RWPE2 (cell line): ENCODE data around the gene RAB3A.

Source experiments
- ATAC-seq: fragments of 200-7000 bp; cut with Tn5 transposase; 3 replicates; pipeline ENCODE4 v1.9.1; 2021; ENCODE audit warnings: low read depth
- DNase-seq: peaks from one replicate; pipeline ENCODE4 v3.0.0-alpha.2; 2020; ENCODE audit warnings: low spot score
- H3K27ac ChIP-seq: fragments of 450-650 bp; 2 replicates; pipeline ENCODE4 v1.5.1; 2017; ENCODE audit warnings: mild to moderate bottlenecking; ENCODE audit not compliant: poor library complexity, severe bottlenecking
- H3K27me3 ChIP-seq: fragments of 250-450 bp; sonication (Bioruptor Pico); 2 replicates; pipeline ENCODE4 v1.5.1; 2021; ENCODE audit warnings: mild to moderate bottlenecking, moderate library complexity; ENCODE audit not compliant: insufficient read depth, poor library complexity, severe bottlenecking
- H3K36me3 ChIP-seq: fragments of 250-450 bp; sonication (Bioruptor Pico); 2 replicates; pipeline ENCODE4 v1.5.1; 2020; ENCODE audit warnings: low read depth, mild to moderate bottlenecking, moderate library complexity
- H3K4me1 ChIP-seq: fragments of 250-450 bp; sonication (Bioruptor Pico); 2 replicates; pipeline ENCODE4 v1.5.1; 2021; ENCODE audit warnings: mild to moderate bottlenecking, moderate library complexity; ENCODE audit not compliant: insufficient read depth, poor library complexity, severe bottlenecking
- H3K4me3 ChIP-seq: fragments of 250-450 bp; sonication (Bioruptor Pico); 2 replicates; pipeline ENCODE4 v1.5.1; 2021; ENCODE audit warnings: mild to moderate bottlenecking, moderate library complexity; ENCODE audit not compliant: severe bottlenecking
- H3K9me3 ChIP-seq: fragments of 250-450 bp; sonication (Bioruptor Pico); 2 replicates; pipeline ENCODE4 v1.5.1; 2021; ENCODE audit warnings: mild to moderate bottlenecking, moderate library complexity; ENCODE audit not compliant: severe bottlenecking
- CTCF ChIP-seq: fragments of 450-650 bp; IDR thresholded peaks from one replicate; pipeline ENCODE4 v1.5.1; 2017; ENCODE audit warnings: mild to moderate bottlenecking, moderate library complexity; ENCODE audit not compliant: poor library complexity, severe bottlenecking

RAB3A gene

DNA sequence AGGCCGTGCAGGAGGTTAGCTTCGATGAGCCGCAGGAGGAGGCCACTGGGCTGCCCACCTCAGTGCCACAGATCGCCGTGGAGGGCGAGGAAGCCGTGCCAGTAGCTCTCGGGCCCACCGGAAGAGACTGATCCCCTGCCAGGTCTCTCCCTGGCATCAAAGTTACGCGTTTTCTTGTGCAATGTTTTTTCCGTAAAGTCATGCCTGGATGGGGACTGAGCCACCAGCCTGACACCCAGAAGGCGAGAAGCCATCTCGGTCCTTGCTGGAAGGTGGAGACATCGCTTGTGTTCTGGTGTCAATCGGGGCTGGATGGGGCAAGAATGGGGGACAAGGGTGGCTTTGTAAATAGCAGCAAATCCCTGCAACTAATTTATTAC lies 54.3 kb downstream of the RAB3A start:
- no peaks in the 10 kb centered on the region for H3K9me3 ChIP-seq
- ATAC-seq: no peak
- H3K27ac ChIP-seq: no peak overlapping the region
- peaks cover 2% of the 10 kb centered on the region for H3K4me1 ChIP-seq
- H3K36me3 ChIP-seq: peaks cover 12% of the 10 kb centered on the region
- H3K27me3 ChIP-seq: no peaks in the 10 kb centered on the region
- DNase-seq: no peak
- no peak for TF ChIP-seq CTCF
- H3K4me3 ChIP-seq: no peak overlapping the region

- no peaks in the 10 kb centered on the region for H3K9me3 ChIP-seq
- H3K36me3 ChIP-seq: peaks cover 24% of the 10 kb centered on the region
- no peaks in the 10 kb centered on the region for H3K4me1 ChIP-seq
- no peaks in the 10 kb centered on the region for H3K27me3 ChIP-seq
- no peak for ATAC-seq
- TF ChIP-seq CTCF: no peak
- H3K4me3 ChIP-seq: no peak overlapping the region
- H3K27ac ChIP-seq: no peak overlapping the region
- no peak for DNase-seq
Observed at GRCh38 chr19:18147396-18147795, 56.4 kb downstream of the RAB3A start.
